ENCODE data around the gene PDHX.
"Not testable (repeated sequence)": the region's sequence is repeated elsewhere in the genome, so short reads cannot be mapped to it uniquely, and the experiment has no call there.

DNA sequence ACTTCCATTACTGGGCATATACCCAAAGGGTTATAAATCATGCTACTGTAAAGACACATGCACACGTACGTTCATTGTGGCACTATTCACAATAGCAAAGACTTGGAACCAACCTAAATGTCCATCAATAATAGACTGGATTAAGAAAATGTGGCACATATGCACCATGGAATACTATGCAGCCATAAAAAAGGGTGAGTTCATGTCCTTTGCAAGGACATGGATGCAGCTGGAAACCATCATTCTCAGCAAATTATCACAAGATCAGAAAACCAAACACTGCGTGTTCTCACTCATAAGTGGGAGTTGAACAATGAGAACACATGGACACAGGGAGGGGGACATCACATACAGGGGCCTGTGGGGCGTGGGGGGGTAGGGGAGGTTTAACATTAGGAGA, 111.6 kb downstream of the PDHX start:
- TF ChIP-seq CTCF (IDR thresholded peaks at IDR 0.05; ENCODE audit: borderline replicate concordance, extremely low read depth, low read length, poor library complexity, severe bottlenecking); EZH2 (IDR thresholded peaks at IDR 0.05; ENCODE audit: borderline replicate concordance, low read depth, low read length, severe bottlenecking): not testable (repeated sequence)

All from DND-41 (cell line).